HG03342 (cell line): ENCODE data around the gene EIF3I.

Source experiments
- ATAC-seq: cut with Tn5 transposase; IDR thresholded peaks from one replicate; pipeline ENCODE4 v1.9.1; 2021; ENCODE audit warnings: mild to moderate bottlenecking, moderate library complexity; ENCODE audit not compliant: unreplicated experiment

EIF3I gene

DNA sequence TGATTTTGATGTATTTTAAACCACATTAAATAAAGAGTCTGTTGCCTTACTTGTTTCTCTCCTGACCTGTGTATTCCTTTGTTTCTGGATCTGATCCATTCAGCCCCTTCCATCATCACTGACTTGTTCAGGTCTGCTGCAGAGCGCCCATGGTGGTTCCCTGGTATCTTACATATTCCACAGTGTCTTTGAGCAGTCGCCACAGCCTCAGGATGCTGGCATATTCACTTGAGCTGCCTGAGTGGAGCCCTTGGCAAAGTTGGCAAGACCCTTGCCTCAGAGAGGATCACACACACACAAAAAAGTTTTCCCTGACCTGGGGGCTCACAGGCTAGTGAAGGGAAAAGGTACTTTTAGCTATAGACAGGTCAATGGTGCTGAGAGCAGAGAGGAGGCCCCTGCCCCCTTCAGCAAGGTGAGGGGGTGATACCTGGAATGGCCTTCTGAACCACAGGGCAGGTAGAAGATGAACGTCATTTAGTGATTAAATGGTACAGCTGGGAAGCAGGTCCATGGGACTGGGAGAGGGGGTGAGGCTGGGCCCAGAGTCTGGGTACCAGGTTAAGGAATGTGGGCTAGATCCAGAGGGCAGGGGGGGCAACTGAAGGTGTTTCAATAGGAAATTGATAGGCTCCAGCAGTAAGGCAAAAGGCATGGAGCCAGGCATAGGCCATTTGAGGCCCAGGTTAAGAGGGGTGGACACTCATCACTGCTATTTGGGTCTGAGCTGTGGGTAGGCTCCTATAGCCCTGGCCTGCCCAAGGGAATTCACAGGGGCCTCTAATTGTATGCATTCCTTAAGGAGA, 23.8 kb upstream of the EIF3I start:
- no peak for ATAC-seq

DNA sequence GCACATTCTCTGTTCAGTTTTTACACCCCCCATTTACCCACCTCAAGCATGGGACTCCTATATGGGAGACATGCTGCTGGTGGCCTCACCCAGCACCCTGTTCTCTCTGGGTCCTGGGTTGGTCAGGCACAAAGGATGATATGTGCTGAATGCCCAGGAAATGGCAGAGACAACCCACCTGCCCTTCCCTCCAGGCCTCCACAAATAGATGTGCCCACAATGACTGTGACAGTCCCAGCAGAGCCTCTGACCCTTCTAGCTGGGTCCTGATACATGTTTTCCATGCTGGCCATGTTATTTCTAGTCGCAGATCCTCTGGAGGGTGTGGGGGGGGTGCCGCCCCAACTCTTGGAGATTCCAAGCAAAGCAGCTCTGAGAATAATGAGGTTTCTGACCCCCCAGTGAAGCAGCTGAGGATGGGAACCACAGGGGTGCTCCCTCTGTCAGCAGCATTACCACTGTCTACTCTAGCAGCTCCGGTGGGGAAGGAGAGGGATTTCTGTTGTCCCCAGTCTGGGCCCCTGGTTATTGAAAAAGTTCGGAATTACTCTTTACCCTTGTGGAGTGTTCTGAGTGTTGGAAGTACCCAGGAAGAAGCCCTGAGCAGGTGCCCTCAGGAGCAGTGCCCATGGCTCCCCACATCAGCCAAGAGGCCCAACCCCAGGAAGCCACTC, 23.0 kb upstream of the EIF3I start:
- ATAC-seq = no peak

DNA sequence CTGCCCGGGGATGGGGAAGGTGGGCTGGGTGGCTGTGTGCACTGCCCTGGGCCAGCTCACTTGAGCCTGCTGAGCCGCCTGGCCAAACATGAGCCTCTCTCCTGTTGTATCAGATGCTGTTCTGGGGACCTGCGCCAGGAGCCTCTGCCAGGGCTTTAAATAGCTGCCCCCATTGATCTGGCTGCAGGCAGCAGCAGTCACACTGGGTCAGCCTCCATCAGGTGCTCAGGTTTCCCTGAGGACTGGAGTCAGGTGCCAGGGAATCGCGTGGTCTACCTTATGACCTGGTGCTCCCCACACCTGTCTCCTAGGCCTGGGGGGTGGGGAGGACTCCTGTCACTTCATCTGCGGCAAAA, 22.5 kb upstream of the EIF3I start:
- ATAC-seq = no peak

DNA sequence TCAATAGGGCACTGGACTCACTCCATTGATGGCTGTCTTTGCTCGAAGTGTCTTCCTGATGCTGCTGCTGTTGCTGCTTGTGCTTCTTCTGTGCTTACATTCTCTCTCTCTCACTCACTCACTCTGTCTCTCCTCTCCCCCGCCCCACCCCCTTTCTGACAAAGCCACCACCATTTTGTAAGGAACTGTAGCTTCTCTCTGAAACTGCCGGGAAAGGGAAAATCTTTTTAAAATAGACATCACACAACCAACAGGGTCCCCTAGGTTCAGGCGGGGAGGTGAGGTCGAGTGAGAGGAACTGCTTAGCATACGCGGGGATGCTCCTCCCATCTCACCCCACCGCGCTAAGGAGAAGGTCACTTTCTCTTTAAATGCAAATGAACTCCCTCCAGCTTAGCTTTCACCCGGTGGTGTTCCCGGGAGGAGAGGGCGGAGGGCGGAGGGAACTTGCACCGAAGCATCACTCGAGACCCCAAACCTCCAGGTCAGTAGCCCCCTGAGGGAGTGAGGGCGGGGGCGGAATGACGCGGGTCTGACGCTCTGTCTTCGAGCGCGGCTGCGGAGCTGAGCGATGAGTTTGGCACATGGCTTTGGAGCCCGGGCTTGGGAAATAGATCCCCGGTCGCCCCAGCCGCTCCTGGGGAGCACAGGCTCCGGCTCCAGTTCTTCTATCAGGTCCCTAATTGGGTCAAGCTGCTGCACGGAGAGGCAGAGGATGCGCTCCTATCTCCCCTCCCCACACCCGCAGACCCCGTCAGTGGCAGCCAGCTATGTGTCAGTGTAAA, 21.8 kb upstream of the EIF3I start, which contains the start of gene CCDC28B:
Gene CCDC28B (plus strand): TSS at position 370 of the 785 bp plus-strand sequence. CDS start 1,341 bp downstream, outside the sequence.
- no peak for ATAC-seq

DNA sequence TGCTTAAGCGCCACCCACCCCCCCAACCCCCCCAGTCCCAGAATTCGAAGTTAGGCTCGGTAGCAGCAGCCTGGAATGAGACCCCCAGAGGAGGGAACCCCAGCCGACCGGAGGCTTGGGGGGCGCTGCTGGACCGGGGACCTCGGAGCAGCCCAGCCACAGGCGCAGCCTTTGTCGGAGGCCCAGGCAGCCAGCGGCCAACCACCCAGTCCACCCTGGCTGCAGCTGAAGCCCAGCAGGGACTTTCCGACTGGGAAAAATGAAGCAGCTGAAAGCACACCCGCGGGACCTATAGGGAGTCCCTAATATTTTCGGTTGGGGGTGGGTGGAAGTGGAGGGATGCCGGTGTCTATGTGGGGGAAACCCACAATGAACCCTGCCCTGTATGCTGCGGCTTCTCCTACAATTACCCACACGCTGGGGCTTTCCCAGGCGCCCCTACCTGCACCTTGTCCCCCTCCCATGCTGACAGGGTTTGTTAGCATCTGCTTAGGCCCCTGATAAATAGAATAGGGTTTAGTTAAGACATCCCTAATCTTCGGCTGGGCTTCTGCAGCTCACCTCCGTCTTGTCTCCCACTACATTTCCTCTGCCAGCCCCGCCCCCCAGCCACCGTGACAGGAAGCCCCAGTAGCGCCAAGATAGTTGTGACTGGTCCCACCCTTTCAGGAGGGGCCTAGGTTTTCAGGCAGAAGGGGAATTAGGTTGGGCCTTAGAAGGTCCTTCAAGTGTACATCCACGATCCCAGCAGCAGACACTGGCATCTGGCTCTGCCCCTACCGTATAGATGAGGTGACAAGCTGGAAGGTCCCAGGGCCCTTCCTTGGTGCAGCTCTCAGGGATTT, 21.0 kb upstream of the EIF3I start:
- peak; percentile 33 for ATAC-seq

DNA sequence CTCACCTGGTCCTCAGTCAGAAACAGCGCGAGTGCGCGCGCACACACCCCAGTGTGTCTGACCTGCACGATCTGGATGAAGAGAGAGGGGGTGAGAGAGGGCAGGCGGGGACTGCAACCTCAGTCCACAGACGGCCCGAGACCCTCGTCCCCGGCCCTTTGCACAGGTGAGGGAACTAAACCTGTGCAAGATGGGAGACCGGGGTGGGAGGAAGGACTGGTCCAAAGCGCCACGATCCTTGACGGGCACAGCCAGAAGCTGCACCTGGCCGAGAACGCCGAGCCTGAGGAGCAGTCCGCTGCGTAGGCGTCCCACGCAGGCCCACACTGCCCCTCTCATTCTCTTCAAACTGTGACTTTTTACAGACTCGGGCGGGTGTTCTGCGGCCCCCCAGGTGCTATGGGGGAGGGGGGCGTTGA, 17.3 kb upstream of the EIF3I start:
- no peak for ATAC-seq

DNA sequence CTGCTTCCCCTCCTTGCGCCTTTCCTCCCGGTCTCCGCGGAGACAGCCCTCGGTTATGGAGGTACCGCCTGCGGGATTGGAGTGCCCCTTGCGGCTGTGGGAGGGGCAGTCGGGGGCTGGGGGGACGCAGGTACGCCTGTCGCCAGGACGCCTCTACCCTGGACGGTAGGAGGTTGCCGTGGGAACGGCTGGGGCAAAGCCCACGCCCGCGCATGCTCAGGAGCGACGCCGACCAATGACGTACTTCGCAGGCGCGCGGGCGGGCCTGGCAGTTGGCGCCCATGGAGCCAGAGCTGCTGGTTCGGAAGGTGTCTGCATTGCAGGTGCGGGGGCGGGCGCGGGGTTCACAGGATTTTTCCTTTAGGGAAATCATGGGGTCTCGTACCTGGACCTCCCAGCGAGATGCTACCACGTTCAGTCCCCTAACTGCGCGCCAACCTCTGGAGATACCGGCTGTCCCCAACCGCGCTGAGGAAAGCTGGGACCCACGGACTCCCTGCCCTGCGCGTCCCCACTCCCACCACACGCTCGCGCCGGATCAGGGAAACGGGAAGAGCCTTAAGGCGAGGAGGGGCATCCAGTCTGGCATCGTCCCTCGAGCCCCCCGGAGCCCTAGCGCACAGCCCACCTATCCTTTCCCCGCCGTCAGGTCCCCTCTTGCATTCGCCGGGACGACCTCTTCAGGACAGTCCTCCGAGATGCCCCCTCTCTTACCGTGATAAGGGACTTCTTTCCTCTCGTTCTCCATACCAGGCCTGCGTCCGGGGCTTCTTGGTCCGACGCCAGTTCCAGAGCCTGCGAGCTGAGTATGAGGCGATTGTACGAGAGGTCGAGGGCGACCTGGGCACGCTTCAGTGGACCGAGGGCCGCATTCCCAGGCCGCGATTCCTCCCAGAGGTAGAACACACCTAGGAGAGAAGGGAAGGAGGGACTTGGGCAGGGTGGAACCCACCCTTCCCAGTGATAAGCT, 16.5 kb upstream of the EIF3I start, which contains the start of gene IQCC:
Gene IQCC (plus strand): TSS at position 271 of the 970 bp plus-strand sequence. CDS start 11 bp downstream, at position 282.
- ATAC-seq = peak; percentile 59

DNA sequence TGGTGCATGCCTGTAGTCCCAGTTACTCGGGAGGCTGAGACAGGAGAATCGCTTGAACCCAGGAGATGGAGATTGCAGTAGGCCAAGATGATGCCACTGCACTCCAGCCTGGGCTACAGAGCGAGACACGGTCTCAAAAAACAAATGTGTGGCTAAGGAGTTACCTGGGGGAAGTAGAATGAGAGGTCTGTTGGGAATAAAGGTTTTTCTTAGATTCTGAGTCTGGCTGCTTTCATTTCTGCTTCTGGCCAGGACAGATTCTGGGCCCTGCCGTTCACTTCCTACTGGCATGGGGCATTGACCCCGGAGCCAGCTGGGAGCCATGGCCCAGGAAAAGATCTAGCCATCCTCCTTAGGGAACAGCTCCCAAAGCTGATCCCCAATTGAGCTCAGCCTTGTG, 13.7 kb upstream of the EIF3I start:
- ATAC-seq = no peak

DNA sequence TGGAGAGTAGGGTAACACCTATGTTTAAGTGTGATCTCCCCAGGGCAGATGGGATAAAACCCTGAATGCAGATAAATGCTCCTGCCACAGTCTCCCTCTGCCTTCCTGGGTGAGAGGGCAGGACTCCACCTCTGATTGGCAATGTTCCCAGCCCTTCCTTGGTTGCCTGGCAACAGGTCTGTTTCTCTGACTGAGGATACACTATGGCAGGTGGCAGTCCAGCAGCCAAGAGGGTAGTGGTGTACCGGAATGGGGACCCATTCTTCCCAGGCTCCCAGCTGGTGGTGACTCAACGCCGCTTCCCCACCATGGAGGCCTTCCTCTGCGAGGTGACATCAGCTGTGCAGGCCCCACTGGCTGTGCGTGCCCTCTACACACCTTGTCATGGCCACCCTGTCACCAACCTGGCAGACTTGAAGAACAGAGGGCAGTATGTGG, 13.3 kb upstream of the EIF3I start, which contains the start of gene DCDC2B:
Gene DCDC2B (plus strand): TSS at position 199 of the 438 bp plus-strand sequence. CDS start 5 bp downstream, at position 204.
- no peak for ATAC-seq

DNA sequence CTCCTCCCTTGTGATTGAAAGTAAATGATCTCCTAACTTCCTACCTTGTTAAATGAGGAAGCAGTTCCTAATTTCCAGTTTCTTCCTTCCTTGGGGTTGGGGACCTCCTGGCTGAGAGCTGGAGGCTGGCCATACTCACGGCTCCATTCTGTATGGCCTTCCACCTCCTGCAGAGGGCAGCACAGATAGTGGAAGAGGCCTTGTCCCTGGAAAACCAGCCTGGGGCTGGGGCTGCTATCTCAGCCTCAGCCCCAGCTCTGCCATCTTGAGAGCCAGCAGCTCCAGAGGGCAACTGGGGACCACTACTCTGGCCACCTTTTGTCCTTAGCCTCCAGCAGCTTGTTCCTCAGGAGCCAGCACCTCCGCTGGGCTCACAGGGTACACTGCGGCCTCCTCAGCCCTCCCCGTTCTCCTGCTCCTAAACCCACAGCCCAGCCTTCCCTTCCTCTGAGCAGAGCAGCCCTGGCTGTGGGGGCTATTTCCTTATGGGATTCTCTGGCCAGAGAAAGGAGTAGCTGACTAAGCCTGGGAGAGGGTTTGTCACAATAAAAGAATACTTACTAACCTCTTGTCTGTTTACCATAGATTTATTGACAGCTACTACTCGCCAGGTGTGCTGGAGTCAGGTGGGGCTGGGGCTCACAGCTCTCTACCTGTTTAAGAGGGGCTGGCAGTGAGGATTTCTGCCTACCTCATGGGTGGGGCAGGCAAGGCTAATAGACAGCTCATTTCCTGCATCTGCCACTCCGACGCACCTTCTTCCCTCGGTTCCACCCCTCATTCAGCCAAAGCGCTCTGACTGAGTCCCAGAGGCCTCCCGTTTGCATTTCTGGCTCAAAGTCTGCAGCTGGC, 6.4 kb upstream of the EIF3I start:
- ATAC-seq = no peak

DNA sequence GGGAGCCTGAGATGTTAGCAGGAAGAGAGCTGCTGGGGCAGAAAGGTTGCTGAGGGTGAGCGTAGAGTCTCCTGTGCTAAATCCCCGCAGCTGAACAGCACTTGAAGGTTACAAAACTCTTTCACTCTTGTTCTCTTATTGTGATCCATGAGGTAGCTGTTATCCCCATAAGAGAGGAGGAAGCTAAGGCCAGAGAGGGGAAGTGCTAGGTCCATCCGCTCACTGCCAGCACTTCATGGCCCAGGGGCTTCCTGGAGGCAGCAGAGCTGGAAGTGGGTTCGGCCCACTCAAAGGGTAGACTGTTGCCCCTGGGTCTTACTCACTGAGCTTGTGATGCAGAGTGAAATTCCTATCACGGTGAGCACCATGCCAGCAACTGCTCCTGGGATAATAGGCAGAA, 5.6 kb upstream of the EIF3I start:
- ATAC-seq = no peak

DNA sequence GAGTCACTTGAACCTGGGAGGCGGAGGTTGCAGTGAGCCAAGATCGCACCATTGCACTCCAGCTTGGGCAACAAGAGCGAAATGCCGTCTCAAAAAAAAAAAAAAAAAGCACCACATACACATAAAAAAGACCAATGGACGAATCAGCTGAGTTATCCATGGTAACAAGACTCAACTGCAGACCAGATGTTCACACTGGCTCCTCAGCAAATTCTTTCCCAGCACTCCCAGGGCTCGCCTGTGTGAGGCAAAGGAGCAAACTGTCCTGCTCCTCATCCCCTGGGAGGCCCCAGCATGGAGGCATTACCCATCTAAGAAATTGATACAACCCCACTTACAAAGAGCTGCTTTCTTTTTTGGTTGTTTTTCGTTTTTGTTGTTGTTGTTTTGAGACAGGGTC, 3.2 kb upstream of the EIF3I start:
- ATAC-seq = no peak

DNA sequence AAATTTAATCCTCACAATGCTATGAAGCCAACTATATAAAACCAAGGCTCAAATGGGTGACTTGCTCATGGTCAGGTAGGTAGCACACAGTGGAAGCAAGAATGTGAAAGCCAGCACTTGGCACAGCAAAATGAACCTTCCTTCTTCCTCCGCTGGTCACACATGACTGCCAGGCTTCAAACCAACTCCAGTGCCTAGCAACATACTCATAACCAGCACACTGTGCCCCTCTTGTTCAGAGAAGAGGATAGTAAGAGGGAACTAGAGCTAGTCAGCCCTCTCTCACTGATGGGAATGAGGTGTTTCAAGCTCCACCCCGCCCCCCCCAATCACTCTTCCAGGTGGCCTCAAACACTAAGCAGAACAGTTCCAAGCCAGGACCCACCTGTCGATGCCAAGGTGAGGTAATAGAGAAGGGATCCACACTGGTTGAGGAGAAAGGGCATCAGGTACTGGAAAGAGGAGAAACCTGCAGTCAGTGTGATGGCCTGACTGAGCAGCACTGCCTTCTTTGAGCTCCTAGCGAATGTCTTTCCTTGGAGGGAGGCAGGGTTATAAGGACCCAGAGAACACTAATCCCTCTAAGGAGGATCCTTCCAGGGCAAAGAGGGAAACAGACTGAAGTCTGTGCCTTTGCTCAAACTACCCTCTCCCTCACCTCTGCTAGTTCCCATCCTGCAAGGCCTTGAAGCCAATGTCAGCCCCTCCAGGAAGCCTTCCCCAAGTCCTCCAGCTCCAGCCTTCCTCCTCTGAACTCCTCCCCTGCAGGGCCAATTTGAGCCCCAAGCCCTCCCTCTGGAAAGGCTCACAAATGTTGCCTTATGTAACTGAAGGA, 1.2 kb upstream of the EIF3I start:
- ATAC-seq = no peak

DNA sequence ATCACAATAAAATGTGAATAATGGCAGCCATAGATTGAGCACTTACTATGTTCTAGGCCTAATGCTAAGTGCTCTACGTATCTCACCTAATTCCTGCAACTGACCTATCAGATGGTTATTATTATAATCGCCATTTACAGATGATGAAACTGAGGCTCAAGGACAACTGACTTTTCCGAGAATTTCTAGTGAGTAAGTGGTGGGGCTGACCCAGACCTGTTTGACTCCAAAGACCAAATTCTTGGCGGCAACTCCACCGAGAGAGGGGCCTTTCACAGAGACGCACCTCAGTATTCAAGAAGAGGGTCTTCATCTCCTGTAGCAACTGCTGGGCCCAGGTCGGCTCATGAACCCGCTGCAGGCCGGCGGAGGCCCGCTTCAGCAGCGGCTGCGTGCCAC, 627 bp upstream of the EIF3I start:
- peak; percentile 10 for ATAC-seq

DNA sequence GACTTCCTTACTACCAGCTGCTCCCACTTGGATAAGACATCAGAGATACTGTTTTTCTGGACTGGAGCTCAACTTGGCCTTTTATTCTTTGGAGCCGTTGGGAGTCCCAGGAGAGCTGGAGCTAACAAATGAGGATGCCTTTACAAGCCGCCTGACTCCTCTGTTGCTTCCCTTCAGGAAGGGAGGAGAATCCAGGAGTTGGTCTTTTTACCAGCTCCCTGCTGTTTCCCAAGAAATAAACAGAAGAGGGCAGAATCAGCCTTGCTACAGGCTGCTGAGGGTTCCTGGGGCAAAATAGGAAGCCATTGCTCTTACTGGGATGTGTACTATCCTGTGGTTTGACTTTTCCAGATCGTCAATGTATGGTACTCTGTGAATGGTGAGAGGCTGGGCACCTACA, 1.5 kb downstream of the EIF3I start:
- no peak for ATAC-seq

DNA sequence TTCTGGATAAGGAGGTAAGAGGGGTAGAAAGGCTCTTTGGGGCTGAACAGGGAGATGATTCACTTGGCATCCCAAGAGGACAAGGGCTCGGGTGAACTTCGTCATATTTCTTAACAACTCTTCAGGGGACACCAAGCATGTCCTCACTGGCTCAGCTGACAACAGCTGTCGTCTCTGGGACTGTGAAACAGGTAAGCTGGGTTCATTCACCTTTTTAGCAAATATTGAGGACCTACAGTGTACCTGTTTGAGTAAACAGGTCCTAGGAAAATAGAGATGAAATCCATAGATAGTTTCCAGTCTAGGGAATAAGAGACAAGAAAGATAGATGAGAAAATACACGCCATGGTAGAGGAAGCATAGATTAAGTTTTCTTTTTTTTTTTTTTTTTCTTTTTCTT, 2.1 kb downstream of the EIF3I start:
- ATAC-seq = no peak

DNA sequence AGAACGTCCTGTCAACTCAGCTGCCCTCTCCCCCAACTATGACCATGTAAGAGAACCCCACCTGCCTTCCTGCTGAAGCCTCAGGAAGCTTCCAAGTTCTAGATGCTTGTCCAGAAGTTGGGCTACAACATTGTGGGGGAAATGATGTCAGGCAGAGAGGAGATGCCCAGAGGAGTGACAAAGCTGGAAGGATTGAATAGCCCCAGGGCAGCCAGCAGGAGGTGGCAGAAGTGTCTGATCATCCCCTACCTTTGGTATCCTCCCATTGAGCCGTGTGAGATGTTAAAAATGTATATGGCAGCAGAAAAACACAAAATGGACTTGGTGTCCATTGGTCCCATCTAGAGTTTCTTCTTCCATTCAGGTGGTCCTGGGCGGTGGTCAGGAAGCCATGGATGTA, 6.6 kb downstream of the EIF3I start:
- no peak for ATAC-seq
